ENCODE data around the gene CDH13. TPM values are rescaled to one million over a fixed set of nuclear protein-coding genes. Genes with fewer than 3 reads are reported as not detected.

Gene CDH13
- total and polyA plus RNA-seq, 12 donors = 0.86 to 30.6 (median 2.4) TPM

GRCh38 chr16:83335076-83335475 is 708.3 kb downstream of the CDH13 start:
- TF ChIP-seq POLR2A (IDR thresholded peaks at IDR 0.05) = no peak
- no peak for TF ChIP-seq CTCF (IDR thresholded peaks at IDR 0.05)
- no peaks in the 10 kb centered on the region for H3K36me3 ChIP-seq (replicated peaks in 1 of 2)
- no peaks in the 10 kb centered on the region for H3K27me3 ChIP-seq
- no peak for DNase-seq
- intact Hi-C loops (cut with DNase I) = no loop called here
- 46 to 64% (median 53%) methylated on average over 2 of the region's 2 CpGs for WGBS, 4 donors
- H3K4me3 ChIP-seq = no peak overlapping the region
- no peak overlapping the region for H3K27ac ChIP-seq
- peaks cover 0 to 6% (median 0%) of the 10 kb centered on the region in 3 donors for H3K9me3 ChIP-seq (replicated peaks in 1 of 3)
- H3K4me1 ChIP-seq (replicated peaks in 1 of 2) = peaks cover 5 to 10% of the 10 kb centered on the region in 2 donors

- 45 to 55% (median 48%) methylated on average over 3 of the region's 3 CpGs for WGBS, 4 donors
- Histone ChIP-seq H3K27me3 (no peaks in the 10 kb centered on the region), H3K9me3 (replicated peaks in 1 of 3) (peaks cover 0 to 6% (median 0%) of the 10 kb centered on the region in 3 donors), H3K27ac (peak overlapping the region in 1 of 5 donors; percentile 3), H3K36me3 (replicated peaks in 1 of 2) (no peaks in the 10 kb centered on the region), H3K4me1 (replicated peaks in 1 of 2) (peaks cover 5 to 10% of the 10 kb centered on the region in 2 donors), H3K4me3 (no peak overlapping the region)
- intact Hi-C loops (cut with DNase I) = no loop called here
- DNase-seq = peak in 2 of 7 donors; percentile 7 to 20
- TF ChIP-seq POLR2A (IDR thresholded peaks at IDR 0.05) (no peak), CTCF (IDR thresholded peaks at IDR 0.05) (no peak)
Measured at GRCh38 chr16:83336603-83337002, 709.8 kb downstream of the CDH13 start.

GRCh38 chr16:83338138-83338537 is 711.4 kb downstream of the CDH13 start:
- peaks cover 5 to 10% of the 10 kb centered on the region in 2 donors for H3K4me1 ChIP-seq (replicated peaks in 1 of 2)
- no peak overlapping the region for H3K4me3 ChIP-seq
- H3K9me3 ChIP-seq (replicated peaks in 1 of 3) = no peaks in the 10 kb centered on the region
- WGBS, 4 donors = 85 to 89% (median 86%) methylated on average over 3 of the region's 3 CpGs
- intact Hi-C loops (cut with DNase I) = no loop called here
- TF ChIP-seq POLR2A (IDR thresholded peaks at IDR 0.05) = no peak
- no peak for TF ChIP-seq CTCF (IDR thresholded peaks at IDR 0.05)
- H3K27ac ChIP-seq = no peak overlapping the region
- no peak for DNase-seq
- no peaks in the 10 kb centered on the region for H3K36me3 ChIP-seq (replicated peaks in 1 of 2)
- H3K27me3 ChIP-seq = no peaks in the 10 kb centered on the region

GRCh38 chr16:83338941-83339340 is 712.2 kb downstream of the CDH13 start:
- H3K9me3 ChIP-seq (replicated peaks in 1 of 3) = no peaks in the 10 kb centered on the region
- WGBS, 4 donors = 58 to 75% (median 65%) methylated on average over 2 of the region's 2 CpGs
- peaks cover 5 to 10% of the 10 kb centered on the region in 2 donors for H3K4me1 ChIP-seq (replicated peaks in 1 of 2)
- TF ChIP-seq POLR2A (IDR thresholded peaks at IDR 0.05) (no peak), CTCF (IDR thresholded peaks at IDR 0.05) (no peak)
- intact Hi-C loops (cut with DNase I) = no loop called here
- H3K27me3 ChIP-seq = no peaks in the 10 kb centered on the region
- no peak overlapping the region for H3K27ac ChIP-seq
- no peak for DNase-seq
- H3K36me3 ChIP-seq (replicated peaks in 1 of 2) = no peaks in the 10 kb centered on the region
- H3K4me3 ChIP-seq = no peak overlapping the region

All from adrenal gland (tissue), 12 donors.